ENCODE results near the gene CATSPERE. TPM values are rescaled to one million over a fixed set of nuclear protein-coding genes. Genes with fewer than 3 reads are reported as not detected.
"Not testable (repeated sequence)": the region's sequence is repeated elsewhere in the genome, so short reads cannot be mapped to it uniquely, and the experiment has no call there.

The CATSPERE gene
- total and polyA plus RNA-seq, 12 donors, result 0.18 to 2.6 (median 1.2) TPM

GRCh38 chr1:244665771-244666217 lies 204.7 kb downstream of the CATSPERE start:
- H3K27me3 ChIP-seq, result no peaks in the 10 kb centered on the region
- H3K9me3 ChIP-seq (replicated peaks in 1 of 3), result no peaks in the 10 kb centered on the region
- no peak overlapping the region for H3K27ac ChIP-seq
- H3K36me3 ChIP-seq (replicated peaks in 1 of 2), result no peaks in the 10 kb centered on the region
- 51 to 71% (median 60%) methylated on average over 4 of the region's 4 CpGs for WGBS, 4 donors
- H3K4me1 ChIP-seq (replicated peaks in 1 of 2), result peaks cover 5 to 21% of the 10 kb centered on the region in 2 donors
- intact Hi-C loops (cut with DNase I), result no loop called here
- TF ChIP-seq POLR2A (IDR thresholded peaks at IDR 0.05) (no peak), CTCF (IDR thresholded peaks at IDR 0.05) (no peak)
- no peak overlapping the region for H3K4me3 ChIP-seq
- DNase-seq, result no peak

GRCh38 chr1:244666672-244667418 lies 205.8 kb downstream of the CATSPERE start:
- H3K4me1 ChIP-seq (replicated peaks in 1 of 2), result peaks cover 5 to 21% of the 10 kb centered on the region in 2 donors
- H3K27ac ChIP-seq; DNase-seq; H3K36me3 ChIP-seq (replicated peaks in 1 of 2); intact Hi-C loops (cut with DNase I); H3K27me3 ChIP-seq; H3K4me3 ChIP-seq; H3K9me3 ChIP-seq (replicated peaks in 1 of 3): not testable (repeated sequence)
- WGBS, 4 donors, result 80 to 89% (median 85%) methylated on average over 6 of the region's 6 CpGs

GRCh38 chr1:244667797-244668196 lies 206.7 kb downstream of the CATSPERE start:
- DNase-seq, result no peak
- H3K9me3 ChIP-seq (replicated peaks in 1 of 3), result no peaks in the 10 kb centered on the region
- H3K27me3 ChIP-seq, result no peaks in the 10 kb centered on the region
- no peaks in the 10 kb centered on the region for H3K36me3 ChIP-seq (replicated peaks in 1 of 2)
- 88 to 96% (median 95%) methylated on average over 2 of the region's 2 CpGs for WGBS, 4 donors
- no peak overlapping the region for H3K27ac ChIP-seq
- no peak overlapping the region for H3K4me3 ChIP-seq
- no peak for TF ChIP-seq POLR2A (IDR thresholded peaks at IDR 0.05)
- H3K4me1 ChIP-seq (replicated peaks in 1 of 2), result peaks cover 11 to 27% of the 10 kb centered on the region in 2 donors
- intact Hi-C loops (cut with DNase I), result no loop called here

GRCh38 chr1:244672946-244673682 lies 212.0 kb downstream of the CATSPERE start:
- Histone ChIP-seq H3K4me1 (replicated peaks in 1 of 2) (peaks cover 14 to 17% of the 10 kb centered on the region in 2 donors), H3K9me3 (replicated peaks in 1 of 3) (no peaks in the 10 kb centered on the region), H3K4me3 (no peak overlapping the region), H3K36me3 (replicated peaks in 1 of 2) (no peaks in the 10 kb centered on the region), H3K27ac (peak overlapping the region; percentile 33 to 66 (median 59)), H3K27me3 (no peaks in the 10 kb centered on the region)
- peak; percentile 60 to 88 (median 72) for DNase-seq
- TF ChIP-seq POLR2A (IDR thresholded peaks at IDR 0.05), result no peak
- no peak for TF ChIP-seq CTCF (IDR thresholded peaks at IDR 0.05)
- 20 to 29% (median 26%) methylated on average over 4 of the region's 4 CpGs for WGBS, 4 donors
- intact Hi-C loops (cut with DNase I), result no loop called here

GRCh38 chr1:244674446-244674845 lies 213.4 kb downstream of the CATSPERE start:
- intact Hi-C loops (cut with DNase I), result no loop called here
- WGBS, 4 donors, result 70 to 74% (median 70%) methylated on average over 4 of the region's 4 CpGs
- no peak overlapping the region for H3K27ac ChIP-seq
- H3K4me1 ChIP-seq (replicated peaks in 1 of 2), result peaks cover 21 to 23% of the 10 kb centered on the region in 2 donors
- TF ChIP-seq POLR2A (IDR thresholded peaks at IDR 0.05) (no peak), CTCF (IDR thresholded peaks at IDR 0.05) (no peak)
- no peak overlapping the region for H3K4me3 ChIP-seq
- H3K36me3 ChIP-seq (replicated peaks in 1 of 2), result no peaks in the 10 kb centered on the region
- no peaks in the 10 kb centered on the region for H3K9me3 ChIP-seq (replicated peaks in 1 of 3)
- no peaks in the 10 kb centered on the region for H3K27me3 ChIP-seq
- no peak for DNase-seq

All from adrenal gland (tissue), 12 donors.